OCI-LY1 (cell line): ENCODE data around the gene DAPK2.

Source experiments
- H2AFZ ChIP-seq: fragments of 200-600 bp; sonication (generic), shearing (Covaris generic); 2 replicates; pipeline ENCODE4 v1.6.0; 2014; ENCODE audit warnings: antibody characterized with exemption, mild to moderate bottlenecking, low read length
- H3F3A ChIP-seq: fragments of 200-600 bp; sonication (generic), shearing (Covaris generic); 2 replicates; pipeline ENCODE4 v1.6.0; 2014; ENCODE audit warnings: mild to moderate bottlenecking, antibody characterized with exemption, low read length, moderate library complexity; ENCODE audit not compliant: insufficient read depth
- H3K27ac ChIP-seq: fragments of 200-600 bp; sonication (generic); 2 replicates; pipeline ENCODE4 v1.5.1; 2014; ENCODE audit warnings: low read length, mixed run types, mild to moderate bottlenecking, low read depth; ENCODE audit not compliant: poor library complexity, severe bottlenecking
- H3K27me3 ChIP-seq: fragments of 200-600 bp; sonication (generic); 2 replicates; pipeline ENCODE4 v1.6.0; 2014; ENCODE audit warnings: antibody characterized with exemption, mild to moderate bottlenecking, low read length, moderate library complexity; ENCODE audit not compliant: insufficient read depth
- H3K36me3 ChIP-seq: fragments of 200-600 bp; sonication (generic); 2 replicates; pipeline ENCODE4 v1.6.1; 2014; ENCODE audit warnings: mild to moderate bottlenecking, antibody characterized with exemption, low read length, moderate library complexity, mixed read lengths; ENCODE audit not compliant: insufficient read depth
- H3K4me1 ChIP-seq: fragments of 200-600 bp; sonication (generic); 2 replicates; pipeline ENCODE4 v1.5.1; 2014; ENCODE audit warnings: mild to moderate bottlenecking, low read length, moderate library complexity; ENCODE audit not compliant: insufficient read depth, severe bottlenecking
- H3K4me2 ChIP-seq: fragments of 200-600 bp; sonication (generic), shearing (Covaris generic); 2 replicates; pipeline ENCODE4 v1.6.1; 2014; ENCODE audit warnings: low read length
- H3K4me3 ChIP-seq: fragments of 200-600 bp; sonication (generic); 2 replicates; pipeline ENCODE4 v1.5.1; 2014; ENCODE audit warnings: low read length, low read depth, mild to moderate bottlenecking, mixed read lengths; ENCODE audit not compliant: poor library complexity, severe bottlenecking
- H3K79me2 ChIP-seq: fragments of 200-600 bp; shearing (Covaris generic); 2 replicates; pipeline ENCODE4 v1.6.1; 2016; ENCODE audit warnings: mixed run types, low read length, mixed read lengths; ENCODE audit not compliant: insufficient read depth
- H3K9ac ChIP-seq: fragments of 200-600 bp; sonication (generic), shearing (Covaris generic); 2 replicates; pipeline ENCODE4 v1.6.1; 2014; ENCODE audit warnings: mild to moderate bottlenecking, low read length, mixed read lengths
- H3K9me2 ChIP-seq: fragments of 200-600 bp; sonication (generic), shearing (Covaris generic); 2 replicates; pipeline ENCODE4 v1.6.1; 2014; ENCODE audit warnings: low read depth, mild to moderate bottlenecking, low read length, mixed read lengths
- H3K9me3 ChIP-seq: fragments of 200-600 bp; shearing (Covaris generic); 2 replicates; pipeline ENCODE4 v1.6.1; 2014; ENCODE audit warnings: low read length, mixed read lengths
- H4K20me1 ChIP-seq: fragments of 200-600 bp; sonication (generic), shearing (Covaris generic); 2 replicates; pipeline ENCODE4 v1.6.0; 2016; ENCODE audit warnings: mild to moderate bottlenecking, low read length; ENCODE audit not compliant: insufficient read depth
- CTCF ChIP-seq: fragments of 200-600 bp; sonication (generic), shearing (Covaris generic); IDR thresholded peaks from 2 replicates; pipeline ENCODE4 v1.5.1; 2017; ENCODE audit warnings: mild to moderate bottlenecking, antibody characterized with exemption, low read length, moderate library complexity, mixed read lengths
- EZH2 ChIP-seq: fragments of 200-600 bp; sonication (generic), shearing (Covaris generic); IDR thresholded peaks from 2 replicates; pipeline ENCODE4 v1.8.0; 2017; ENCODE audit warnings: borderline replicate concordance, mixed run types, mild to moderate bottlenecking, antibody characterized with exemption, low read length, moderate library complexity, mixed read lengths

Gene DAPK2

GRCh38 chr15:64071931-64072765, 25.9 kb upstream of the DAPK2 start:
- Histone ChIP-seq H4K20me1 (no peaks in the 10 kb centered on the region), H3K9me3 (no peaks in the 10 kb centered on the region), H2AFZ (no peak overlapping the region), H3K79me2 (no peaks in the 10 kb centered on the region), H3K27ac (no peak overlapping the region), H3K4me1 (peaks cover 6% of the 10 kb centered on the region), H3K4me2 (no peak overlapping the region), H3K9me2 (no peaks in the 10 kb centered on the region), H3K36me3 (peaks cover 36% of the 10 kb centered on the region), H3K9ac (no peak overlapping the region), H3F3A (no peaks in the 10 kb centered on the region; the same call in 1 of the 2 replicates), H3K27me3 (no peaks in the 10 kb centered on the region), H3K4me3 (no peak overlapping the region)
- no peak for TF ChIP-seq CTCF
- no peak for TF ChIP-seq EZH2

DNA sequence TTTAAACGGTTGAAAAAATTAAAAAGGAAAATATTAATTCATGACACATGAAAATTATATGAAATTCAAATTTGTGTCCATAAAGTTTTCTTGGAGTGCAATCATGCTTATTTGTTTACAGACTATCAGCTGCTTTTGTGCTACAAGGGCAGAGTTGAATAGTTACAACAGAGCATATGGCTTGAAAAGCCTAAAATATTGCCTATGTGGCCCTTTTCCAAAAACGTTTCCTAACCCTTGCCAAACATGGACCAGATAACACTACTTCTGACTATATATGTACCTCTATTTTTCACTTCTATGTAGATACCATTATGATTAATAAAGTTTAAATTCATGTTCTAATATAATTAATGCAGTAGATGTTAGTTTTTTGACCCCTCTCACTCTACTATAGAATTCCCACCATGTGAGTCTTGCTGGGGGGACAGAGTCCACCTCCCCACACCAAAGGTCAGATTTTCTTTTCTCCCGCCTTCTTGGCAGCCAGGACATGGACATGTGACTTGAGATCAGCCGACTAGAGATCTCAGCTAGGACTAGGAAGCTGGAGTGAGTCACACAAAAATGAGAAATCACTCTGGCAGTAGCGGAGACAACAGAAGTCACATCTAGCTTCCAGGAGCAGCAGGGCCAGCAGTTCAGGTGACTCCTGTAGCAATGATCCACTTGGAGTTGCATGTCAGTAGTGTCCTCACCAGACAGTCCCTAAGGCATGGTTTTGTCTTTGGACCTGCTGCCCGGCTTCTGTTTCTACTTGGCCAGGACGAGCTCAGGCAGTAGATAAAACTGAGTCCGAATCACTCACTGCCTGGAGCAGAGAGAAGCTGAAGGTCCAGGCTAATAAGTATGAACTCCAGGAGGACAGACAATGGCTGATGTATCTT, 24.9 kb upstream of the DAPK2 start:
- Histone ChIP-seq H3K27me3 (no peaks in the 10 kb centered on the region), H3K36me3 (peaks cover 36% of the 10 kb centered on the region), H4K20me1 (no peaks in the 10 kb centered on the region), H3K9me2 (no peaks in the 10 kb centered on the region), H3K4me3 (no peak overlapping the region), H3K4me1 (peaks cover 6% of the 10 kb centered on the region), H3K79me2 (no peaks in the 10 kb centered on the region), H3K9ac (no peak overlapping the region), H3F3A (no peaks in the 10 kb centered on the region; the same call in 1 of the 2 replicates), H2AFZ (no peak overlapping the region), H3K4me2 (no peak overlapping the region), H3K27ac (no peak overlapping the region), H3K9me3 (no peaks in the 10 kb centered on the region)
- TF ChIP-seq EZH2 (no peak), CTCF (no peak)

DNA sequence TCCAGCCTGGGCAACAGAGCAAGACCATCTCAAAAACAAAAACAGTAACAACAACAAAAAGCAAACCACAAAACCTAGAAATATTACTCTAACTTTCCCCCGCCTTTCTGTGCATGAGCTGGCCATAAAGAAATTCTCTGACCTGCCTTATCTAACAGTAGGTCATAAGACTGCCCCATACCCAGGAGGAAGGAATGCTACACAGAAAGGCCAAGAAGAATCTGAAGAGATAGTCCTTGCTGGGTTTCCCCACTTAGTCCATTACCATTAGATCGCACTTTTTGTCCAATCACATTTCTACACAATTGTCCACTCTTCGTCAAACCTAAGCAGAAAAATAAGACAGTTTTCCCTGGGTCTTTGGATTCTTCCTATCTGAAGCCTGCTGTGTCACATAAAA, 23.8 kb upstream of the DAPK2 start:
- Histone ChIP-seq H3K79me2 (no peaks in the 10 kb centered on the region), H4K20me1 (no peaks in the 10 kb centered on the region), H3K36me3 (peaks cover 31% of the 10 kb centered on the region), H3K27me3 (no peaks in the 10 kb centered on the region), H3K4me3 (no peak overlapping the region), H3K9me3 (no peaks in the 10 kb centered on the region), H3K4me2 (no peak overlapping the region), H3K9me2 (no peaks in the 10 kb centered on the region), H3F3A (no peaks in the 10 kb centered on the region), H3K4me1 (peaks cover 6% of the 10 kb centered on the region), H3K27ac (no peak overlapping the region), H3K9ac (no peak overlapping the region), H2AFZ (no peak overlapping the region)
- no peak for TF ChIP-seq EZH2
- TF ChIP-seq CTCF, result no peak
